K562 (cell line): ENCODE measurements around the gene MGAT5. TPM values are rescaled to one million over a fixed set of nuclear protein-coding genes. Genes with fewer than 3 reads are reported as not detected.

ENCODE experiments used
- ATAC-seq: fragments of 200-7000 bp; cut with Tn5 transposase; 3 replicates; pipeline ENCODE4 v1.9.1; 2020; ENCODE audit warnings: moderate library complexity
- BruUV-seq: library from RNA; stranded (reverse); fragments of 400-500 nt; replicated peaks from 2 replicates; lab custom pipeline; 2021; lab: Mats Ljungman, UMichigan
- CTCF ChIA-PET: fragments of 300-600 bp; formaldehyde crosslinking; extraction: SDS; loops from one replicate; lab custom pipeline; 2021; ENCODE audit warnings: low intra/inter-chr PET ratio; lab: Yijun Ruan, JAX
- POLR2A ChIA-PET: fragments of 300-600, 350-650 bp; sonication (Branson Sonifier 250); formaldehyde crosslinking; extraction: SDS; loops from one replicate; lab custom pipeline; 2021; ENCODE audit warnings: antibody characterized with exemption, inconsistent platforms; lab: Yijun Ruan, JAX
- DNase-seq, 4 experiments: peaks; one replicate each; pipeline versions ENCODE4 v3.0.0 to v3.0.0-alpha.2; 2011 to 2018; ENCODE audit warnings: low spot score in 3 of 4, mixed read lengths in 3 of 4; ENCODE audit errors: extremely low read depth in 1 of 4
- FAIRE-seq: peaks from 2 replicates; lab custom pipeline; 2011; peaks lifted over from hg19 to GRCh38; lab: Jason Lieb, UNC
- H2AFZ ChIP-seq: 2 replicates; pipeline ENCODE4 v1.6.0; 2011; ENCODE audit warnings: low read depth, low read length, control low read depth, inconsistent platforms
- H3K27ac ChIP-seq: fragments of 200-600 bp; 3 replicates; pipeline ENCODE4 v1.8.0; 2011; ENCODE audit warnings: low read depth, mild to moderate bottlenecking, control low read depth, inconsistent platforms, low read length, moderate library complexity, mixed read lengths; ENCODE audit errors: extremely low read depth
- H3K27me3 ChIP-seq, 2 experiments: fragments of 300-600 bp in 1 of 2; 2 replicates in 1 of 2; 3 replicates in 1 of 2; pipeline versions ENCODE4 v1.6.0 to v1.8.0; 2011; ENCODE audit warnings: inconsistent platforms in 2 of 2, low read length in 2 of 2, mild to moderate bottlenecking in 1 of 2, mixed read lengths in 1 of 2, moderate library complexity in 1 of 2; ENCODE audit not compliant: control insufficient read depth in 2 of 2, insufficient read depth in 2 of 2
- H3K36me3 ChIP-seq: fragments of 300-600 bp; 3 replicates; pipeline ENCODE4 v1.8.0; 2011; ENCODE audit warnings: mild to moderate bottlenecking, low read length, inconsistent platforms; ENCODE audit not compliant: control insufficient read depth, insufficient read depth
- H3K4me1 ChIP-seq, 2 experiments: fragments of 200-600 bp in 1 of 2; replicated peaks in 1 of 2; 2 replicates in 1 of 2; 3 replicates in 1 of 2; pipeline versions ENCODE4 v1.5.1 to v1.8.0; 2011; ENCODE audit warnings: inconsistent platforms in 2 of 2, low read length in 2 of 2, mild to moderate bottlenecking in 1 of 2, mixed read lengths in 1 of 2, moderate library complexity in 1 of 2; ENCODE audit not compliant: control insufficient read depth in 2 of 2, insufficient read depth in 2 of 2
- H3K4me2 ChIP-seq: 2 replicates; pipeline ENCODE4 v1.6.1; 2011; ENCODE audit warnings: low read length, control low read depth, inconsistent platforms, mixed read lengths; ENCODE audit not compliant: insufficient read depth
- H3K4me3 ChIP-seq: fragments of 200-600 bp; sonication (generic), shearing (Covaris generic); 2 replicates; pipeline ENCODE4 v1.5.1; 2016; ENCODE audit warnings: control low read depth, inconsistent platforms
- H3K79me2 ChIP-seq: fragments of 200-600 bp; 3 replicates; pipeline ENCODE4 v1.8.0; 2011; ENCODE audit warnings: low read length, inconsistent platforms; ENCODE audit not compliant: control insufficient read depth, insufficient read depth
- H3K9ac ChIP-seq, 2 experiments: 2 replicates each; pipeline versions ENCODE4 v1.6.0 to v1.6.1; 2011; ENCODE audit warnings: low read depth in 2 of 2, low read length in 2 of 2, control low read depth in 1 of 2, inconsistent platforms in 1 of 2, mild to moderate bottlenecking in 1 of 2, mixed read lengths in 1 of 2; ENCODE audit not compliant: insufficient read depth in 1 of 2
- H3K9me1 ChIP-seq: one replicate; pipeline ENCODE4 v1.6.0; 2011; ENCODE audit warnings: inconsistent platforms, mild to moderate bottlenecking, low read length, moderate library complexity; ENCODE audit not compliant: control insufficient read depth, insufficient read depth
- H3K9me3 ChIP-seq: replicated peaks from 2 replicates; pipeline ENCODE4 v1.5.1; 2011; ENCODE audit warnings: low read depth, low read length, inconsistent platforms; ENCODE audit not compliant: control insufficient read depth, insufficient read depth
- H4K20me1 ChIP-seq: replicated peaks from 2 replicates; pipeline ENCODE4 v1.6.1; 2011; ENCODE audit warnings: low read length, inconsistent platforms, mixed read lengths; ENCODE audit not compliant: control insufficient read depth, insufficient read depth
- ETV1 ChIP-seq: fragments of 450-650 bp; conservative IDR thresholded peaks from 2 replicates; pipeline ENCODE4 v1.6.1; 2016; ENCODE audit warnings: missing genetic modification characterization, control low read depth, low read depth, missing compliant biosample characterization
- HDGF ChIP-seq: fragments of 450-650 bp; IDR thresholded peaks from 2 replicates; pipeline ENCODE4 v1.6.1; 2016
- HSF4 ChIP-seq: fragments of 250-450 bp; sonication (Bioruptor Pico); IDR thresholded peaks from 2 replicates; pipeline ENCODE4 v2.1.2; 2022; ENCODE audit warnings: mild to moderate bottlenecking, moderate library complexity, borderline replicate concordance
- KAT8 ChIP-seq: fragments of 450-650 bp; IDR thresholded peaks from 2 replicates; pipeline ENCODE4 v1.6.1; 2016; ENCODE audit warnings: low read depth, mild to moderate bottlenecking
- KDM5B ChIP-seq: fragments of 200-600 bp; sonication (generic); IDR thresholded peaks from 2 replicates; pipeline ENCODE4 v1.6.1; 2012; ENCODE audit warnings: low read depth, mild to moderate bottlenecking, moderate library complexity, low read length, control low read depth, inconsistent platforms; ENCODE audit not compliant: insufficient replicate concordance
- NR2F6 ChIP-seq: fragments of 450-650 bp; formaldehyde crosslinking; IDR thresholded peaks from 2 replicates; pipeline ENCODE4 v1.4.0; 2020; ENCODE audit warnings: mild to moderate bottlenecking
- PRDM10 ChIP-seq: fragments of 450-650 bp; IDR thresholded peaks from 2 replicates; pipeline ENCODE4 v1.6.1; 2018; ENCODE audit not compliant: partially characterized antibody
- SRSF3 ChIP-seq: fragments of 200-400 bp; formaldehyde crosslinking; IDR thresholded peaks from 2 replicates; pipeline ENCODE4 v1.6.1; 2016; ENCODE audit warnings: mild to moderate bottlenecking, low read length, moderate library complexity; ENCODE audit not compliant: insufficient read depth
- ZNF274 ChIP-seq: IDR thresholded peaks from 2 replicates; pipeline ENCODE4 v1.6.1; 2011; ENCODE audit warnings: low read depth, mild to moderate bottlenecking, low read length, moderate library complexity, borderline replicate concordance
- ZNF395 ChIP-seq: fragments of 200-800 bp; sonication (Bioruptor generic); IDR thresholded peaks from 2 replicates; pipeline ENCODE4 v1.6.1; 2017; ENCODE audit warnings: missing genetic modification characterization, missing compliant biosample characterization
- ZNF586 ChIP-seq: fragments of 450-650 bp; formaldehyde crosslinking; conservative IDR thresholded peaks from 2 replicates; pipeline ENCODE4 v1.4.0; 2020; ENCODE audit warnings: mild to moderate bottlenecking, moderate library complexity
- ZNF609 ChIP-seq: sonication (generic); formaldehyde crosslinking; IDR thresholded peaks from 2 replicates; pipeline ENCODE4 v1.8.1; 2023; ENCODE audit warnings: missing genetic modification reagents, mild to moderate bottlenecking, borderline replicate concordance
- WGBS: fragments of 100-300 bp; shearing (Covaris generic); methylation state at CpG from one replicate; pipeline ENCODE4 v1.1.6; 2016; ENCODE audit warnings: low coverage, mixed read lengths; ENCODE audit not compliant: insufficient coverage; ENCODE audit errors: missing lambda C conversion rate; 5-methylcytosine and 5-hydroxymethylcytosine counted together
- in situ Hi-C: fragments of 300-500 bp; cut with MboI; formaldehyde crosslinking; loops from 4 replicates; pipeline ENCODE4 v1.15.0; 2018; ENCODE audit warnings: inconsistent platforms, mixed read lengths
- intact Hi-C: fragments of 100-400 bp; cut with micrococcal nuclease; formaldehyde crosslinking; loops from 2 replicates; pipeline ENCODE4 v1.14.2; 2022
- polyA plus RNA-seq, 8 experiments: library from polyadenylated mRNA; depleted of rRNA in 4 of 8; stranded (reverse) in 5 of 8; unstranded in 3 of 8; fragments of >200 nt; fragmentation: Nextera tagmentation in 2 of 8; fragmentation: Illumina TruSeq in 1 of 8; extraction: Ambion mirVana in 2 of 8; extraction: Trizol in 1 of 8; gene quantifications; 2 replicates each; pipeline versions ENCODE4 v1.2.1 to v1.2.3, GENCODE V29; 2011 to 2014; ENCODE audit warnings: inconsistent platforms in 1 of 8, missing spikeins in 1 of 8
- total RNA-seq, 7 experiments: library from RNA; depleted of rRNA in 6 of 7; stranded (reverse); fragments of >200 nt in 6 of 7; fragmentation: Illumina TruSeq in 2 of 7; extraction: Trizol in 2 of 7; gene quantifications; 2 replicates each; pipeline versions ENCODE4 v1.2.1 to v1.2.3, GENCODE V29; 2011 to 2021; ENCODE audit warnings: low replicate concordance in 1 of 7

Gene MGAT5
- total and polyA plus RNA-seq, 9 of the 15 experiments (the other 6 are each of a cell fraction or from before 2014, with no cell fraction given), result 1.6 to 18.6 (median 11.1) TPM

- Histone ChIP-seq H3K4me3 (no peak overlapping the region), H3K27ac (no peak overlapping the region), H3K4me2 (no peak overlapping the region), H3K4me1 (peaks cover 4 to 8% of the 10 kb centered on the region in 2 experiments; a peak in 2 of 5 replicates), H3K36me3 (no peaks in the 10 kb centered on the region), H3K9ac (no peak overlapping the region), H3K79me2 (no peaks in the 10 kb centered on the region), H3K9me3 (no peaks in the 10 kb centered on the region), H3K27me3 (no peaks in the 10 kb centered on the region), H3K9me1 (no peaks in the 10 kb centered on the region), H4K20me1 (peaks cover 5% of the 10 kb centered on the region), H2AFZ (no peak overlapping the region)
- in situ Hi-C loops, result loop anchor here (10.0 kb wide), 1 partner anchor 133 kb away; no protein-coding TSS in a partner anchor
- TF ChIP-seq NR2F6 (CRISPR knock-in tag), result no peak
- TF ChIP-seq PRDM10, result no peak
- TF ChIP-seq ETV1 (tag), result no peak
- no peak for TF ChIP-seq KAT8
- no peak for TF ChIP-seq ZNF274
- no peak for TF ChIP-seq SRSF3
- no peak for TF ChIP-seq ZNF586 (CRISPR knock-in tag)
- TF ChIP-seq HSF4 (CRISPR knock-in tag), result no peak
- TF ChIP-seq ZNF609 (CRISPR knock-in tag), result no peak
- TF ChIP-seq KDM5B, result no peak
- TF ChIP-seq ZNF395, result no peak
- no peak for TF ChIP-seq HDGF
- WGBS, result 6% methylated on average over 1 of the region's 1 CpG
- intact Hi-C loops, result loop anchor here (5.0 kb wide), 1 partner anchor 165 kb away; no protein-coding TSS in a partner anchor
- FAIRE-seq (peak; percentile 23), DNase-seq (no peak), ATAC-seq (no peak)
- CTCF ChIA-PET, result no interaction called here
- no TSS peak for BruUV-seq
- POLR2A ChIA-PET, result no interaction called here
Measured at GRCh38 chr2:134247679-134248078, 6.2 kb upstream of the MGAT5 start.
